ENCODE data around the gene PRUNE2. TPM values are rescaled to one million over a fixed set of nuclear protein-coding genes. Genes with fewer than 3 reads are reported as not detected.

The PRUNE2 gene
- total and polyA plus RNA-seq, 11 donors: 0.51 to 7.7 (median 1.4) TPM

DNA sequence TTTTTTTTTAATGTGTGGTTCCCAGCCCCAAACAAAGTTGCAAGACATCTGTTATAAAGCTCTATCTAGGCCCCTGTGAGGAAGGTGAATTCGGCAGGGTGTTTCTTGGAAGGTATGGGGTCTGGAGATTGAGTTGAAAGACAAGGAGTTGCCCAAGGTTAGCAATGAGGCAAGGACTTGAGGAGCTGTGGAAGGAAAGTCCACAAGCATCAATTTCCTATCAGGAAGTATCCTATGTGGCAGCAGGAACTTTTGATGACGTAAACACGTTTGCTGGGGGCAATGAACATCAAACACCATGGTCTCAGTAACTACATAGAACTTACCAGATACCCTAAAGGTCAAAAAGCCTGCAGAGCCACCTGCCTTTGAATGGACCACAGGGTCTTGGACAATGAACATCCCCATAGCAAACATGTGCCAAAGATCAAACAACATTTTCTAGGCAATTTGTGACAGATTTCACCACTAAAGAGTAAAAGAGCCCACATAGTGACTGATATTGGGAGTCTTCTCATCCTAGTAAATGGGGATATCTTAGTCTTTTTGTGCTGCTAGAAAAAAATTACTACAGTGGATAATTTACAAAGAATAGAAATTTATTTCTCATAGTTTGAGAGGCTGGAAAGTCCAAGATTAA lies 301.9 kb downstream of the PRUNE2 start:
- DNase-seq (no peak), ATAC-seq (no peak)
- no peak overlapping the region for H3K4me3 ChIP-seq
- no peak overlapping the region for H3K27ac ChIP-seq
- no peaks in the 10 kb centered on the region for H3K36me3 ChIP-seq
- peaks cover 0 to 11% (median 0%) of the 10 kb centered on the region in 12 donors for H3K9me3 ChIP-seq
- H3K4me1 ChIP-seq: peaks cover 0 to 30% (median 0%) of the 10 kb centered on the region in 12 donors
- H3K27me3 ChIP-seq: no peaks in the 10 kb centered on the region
- intact Hi-C loops (cut with DNase I): no loop called here
- WGBS, 4 donors: 65 to 90% (median 72%) methylated on average over 3 of the region's 3 CpGs
- TF ChIP-seq POLR2A (IDR thresholded peaks at IDR 0.05): no peak
- TF ChIP-seq, protein P1, sequence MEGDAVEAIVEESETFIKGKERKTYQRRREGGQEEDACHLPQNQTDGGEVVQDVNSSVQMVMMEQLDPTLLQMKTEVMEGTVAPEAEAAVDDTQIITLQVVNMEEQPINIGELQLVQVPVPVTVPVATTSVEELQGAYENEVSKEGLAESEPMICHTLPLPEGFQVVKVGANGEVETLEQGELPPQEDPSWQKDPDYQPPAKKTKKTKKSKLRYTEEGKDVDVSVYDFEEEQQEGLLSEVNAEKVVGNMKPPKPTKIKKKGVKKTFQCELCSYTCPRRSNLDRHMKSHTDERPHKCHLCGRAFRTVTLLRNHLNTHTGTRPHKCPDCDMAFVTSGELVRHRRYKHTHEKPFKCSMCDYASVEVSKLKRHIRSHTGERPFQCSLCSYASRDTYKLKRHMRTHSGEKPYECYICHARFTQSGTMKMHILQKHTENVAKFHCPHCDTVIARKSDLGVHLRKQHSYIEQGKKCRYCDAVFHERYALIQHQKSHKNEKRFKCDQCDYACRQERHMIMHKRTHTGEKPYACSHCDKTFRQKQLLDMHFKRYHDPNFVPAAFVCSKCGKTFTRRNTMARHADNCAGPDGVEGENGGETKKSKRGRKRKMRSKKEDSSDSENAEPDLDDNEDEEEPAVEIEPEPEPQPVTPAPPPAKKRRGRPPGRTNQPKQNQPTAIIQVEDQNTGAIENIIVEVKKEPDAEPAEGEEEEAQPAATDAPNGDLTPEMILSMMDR (IDR thresholded peaks at IDR 0.05): no peak

DNA sequence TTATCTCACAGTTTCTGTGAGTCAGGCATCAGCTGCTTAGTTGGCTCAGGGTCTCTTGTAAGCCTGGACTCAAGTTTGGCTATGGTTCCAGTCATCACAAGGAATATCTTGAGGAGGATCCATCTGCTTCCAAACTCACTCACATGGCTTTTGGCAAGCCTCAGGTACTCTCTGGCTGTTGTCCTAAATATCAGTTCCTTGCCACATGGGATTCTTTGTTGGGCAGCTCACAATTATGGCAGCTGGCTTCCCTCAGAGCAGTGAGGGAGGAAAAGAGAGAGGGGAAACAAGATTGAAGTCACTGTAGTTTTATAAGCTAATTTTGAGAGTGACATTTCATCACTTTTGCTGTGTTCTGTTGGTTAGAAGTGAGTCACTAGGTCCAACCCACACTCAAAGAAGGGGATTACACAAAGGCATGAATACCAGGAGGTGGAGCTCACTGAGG lies 302.4 kb downstream of the PRUNE2 start:
- intact Hi-C loops (cut with DNase I): no loop called here
- H3K27ac ChIP-seq: no peak overlapping the region

DNA sequence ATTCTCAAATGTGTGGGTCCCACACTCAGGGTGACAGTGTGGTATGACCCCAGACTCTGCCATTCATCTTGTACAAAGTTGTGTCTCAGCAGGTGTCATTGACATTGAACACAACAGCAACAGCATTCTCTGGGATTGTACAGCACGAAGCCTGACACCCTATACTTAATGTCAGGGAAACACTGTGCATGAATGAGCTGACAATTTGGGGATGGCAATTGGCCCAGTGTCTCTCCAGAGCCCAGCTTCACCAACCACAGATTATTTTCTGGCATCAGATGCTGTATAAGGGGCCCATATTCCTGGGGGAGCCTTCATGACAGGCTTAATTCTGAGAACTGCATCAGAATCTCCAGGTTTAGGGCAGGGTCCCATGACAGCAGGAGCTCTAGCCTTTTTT lies 303.7 kb downstream of the PRUNE2 start:
- WGBS, 4 donors: 44 to 69% (median 54%) methylated on average over 1 of the region's 1 CpG
- peaks cover 0 to 23% (median 0%) of the 10 kb centered on the region in 12 donors for H3K4me1 ChIP-seq
- H3K36me3 ChIP-seq: no peaks in the 10 kb centered on the region
- TF ChIP-seq, protein P1 (IDR thresholded peaks at IDR 0.05): no peak
- no peak for TF ChIP-seq POLR2A (IDR thresholded peaks at IDR 0.05)
- ATAC-seq (no peak), DNase-seq (no peak)
- H3K9me3 ChIP-seq: peaks cover 0 to 11% (median 0%) of the 10 kb centered on the region in 12 donors
- intact Hi-C loops (cut with DNase I): no loop called here
- H3K27ac ChIP-seq: no peak overlapping the region
- no peak overlapping the region for H3K4me3 ChIP-seq
- no peaks in the 10 kb centered on the region for H3K27me3 ChIP-seq

More for the DNA sequence above, 302.4 kb downstream of the PRUNE2 start:
- no peaks in the 10 kb centered on the region for H3K27me3 ChIP-seq
- H3K36me3 ChIP-seq: no peaks in the 10 kb centered on the region
- TF ChIP-seq, protein P1 (IDR thresholded peaks at IDR 0.05): no peak
- TF ChIP-seq POLR2A (IDR thresholded peaks at IDR 0.05): no peak
- H3K4me3 ChIP-seq: no peak overlapping the region
- peak in 3 of 4 donors; percentile 61 to 88 (median 78) for ATAC-seq
- peaks cover 0 to 11% (median 0%) of the 10 kb centered on the region in 12 donors for H3K9me3 ChIP-seq
- peak in 1 of 5 donors; percentile 34 for DNase-seq
- peaks cover 0 to 28% (median 0%) of the 10 kb centered on the region in 12 donors for H3K4me1 ChIP-seq

DNA sequence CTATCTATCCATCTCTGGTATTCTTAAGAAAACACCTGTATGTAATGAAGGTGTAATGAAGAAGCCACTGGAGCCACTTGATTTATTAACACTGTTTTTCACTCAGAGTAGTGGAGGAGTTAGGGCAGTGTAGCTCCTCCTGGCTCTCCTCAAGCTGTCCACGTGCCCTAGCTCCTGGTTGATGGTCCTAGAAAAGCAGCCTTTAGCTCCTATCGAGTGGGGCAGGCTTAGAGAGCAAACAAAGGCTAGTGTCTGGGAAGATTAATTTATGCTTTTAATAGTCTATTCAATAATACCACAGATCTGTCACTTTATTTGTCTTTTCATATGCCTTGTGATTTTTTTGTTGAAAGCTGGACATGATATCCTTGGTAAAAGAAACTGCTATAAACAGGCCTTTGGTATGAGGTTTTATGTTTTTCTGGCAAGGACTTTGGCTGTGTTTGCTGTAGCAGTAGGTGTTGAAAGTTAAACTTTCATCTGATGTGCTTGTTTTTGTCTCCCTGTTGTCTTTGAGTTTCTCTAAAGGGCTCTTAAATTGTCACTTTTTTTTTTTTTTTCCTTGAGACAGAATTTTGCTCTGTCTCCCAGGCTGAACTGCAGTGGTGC lies 305.8 kb downstream of the PRUNE2 start:
- H3K36me3 ChIP-seq: no peaks in the 10 kb centered on the region
- intact Hi-C loops (cut with DNase I): no loop called here
- no peak overlapping the region for H3K4me3 ChIP-seq
- WGBS, 4 donors: 58 to 70% (median 64%) methylated on average over 2 of the region's 2 CpGs
- ATAC-seq: no peak
- H3K4me1 ChIP-seq: peaks cover 0 to 33% (median 0%) of the 10 kb centered on the region in 12 donors
- peaks cover 0 to 14% (median 0%) of the 10 kb centered on the region in 9 donors for H3K27me3 ChIP-seq
- no peak overlapping the region for H3K27ac ChIP-seq
- H3K9me3 ChIP-seq: peaks cover 0 to 11% (median 0%) of the 10 kb centered on the region in 12 donors
- DNase-seq: no peak
- TF ChIP-seq, protein P1 (IDR thresholded peaks at IDR 0.05): no peak
- TF ChIP-seq POLR2A (IDR thresholded peaks at IDR 0.05): no peak

All from heart left ventricle (tissue), 16 donors.